HCT116 (cell line): ENCODE results near the gene SSC4D. TPM values are rescaled to one million over a fixed set of nuclear protein-coding genes. Genes with fewer than 3 reads are reported as not detected.
A peak's percentile ranks its signal among the peaks of the same experiment; 100 is the strongest.
"Not testable (repeated sequence)": the region's sequence is repeated elsewhere in the genome, so short reads cannot be mapped to it uniquely, and the experiment has no call there.

ENCODE experiments used
- ATAC-seq: fragments of 200-7000 bp; cut with Tn5 transposase; 2 replicates; pipeline ENCODE4 v1.9.1; 2020; ENCODE audit warnings: mild to moderate bottlenecking, moderate library complexity
- BruUV-seq: library from RNA; stranded (reverse); fragments of 400-500 nt; replicated peaks from 2 replicates; lab custom pipeline; 2021; lab: Mats Ljungman, UMichigan
- CTCF ChIA-PET: fragments of 300-600 bp; sonication (Branson Sonifier 250); formaldehyde crosslinking; loops from one replicate; lab custom pipeline; 2021; ENCODE audit warnings: antibody characterized with exemption; lab: Charles Lee
- POLR2A ChIA-PET: fragments of 300-600, 350-600 bp; sonication (Branson Sonifier 250); formaldehyde crosslinking; loops from one replicate; lab custom pipeline; 2021; ENCODE audit warnings: antibody characterized with exemption; lab: Charles Lee
- RAD21 ChIA-PET, 2 experiments: fragments of 300-600 bp; sonication (Branson Sonifier 250); formaldehyde crosslinking; loops; one replicate each; lab custom pipeline; 2023; ENCODE audit warnings: low total read pairs in 2 of 2; ENCODE audit not compliant: uncharacterized antibody in 2 of 2, unreplicated experiment in 2 of 2, low non-redundant PET in 1 of 2; lab: Charles Lee
- DNase-seq: peaks from one replicate; pipeline ENCODE4 v3.0.0-alpha.2; 2010; ENCODE audit warnings: low read depth, low spot score
- H2AFZ ChIP-seq: fragments of 200-600 bp; shearing (Covaris generic), sonication (generic); 2 replicates; pipeline ENCODE4 v1.6.1; 2017; ENCODE audit warnings: low read depth, mixed run types, mixed read lengths, antibody characterized with exemption, low read length; ENCODE audit not compliant: poor library complexity, severe bottlenecking
- H3K27ac ChIP-seq: 2 replicates; pipeline ENCODE4 v1.5.1; 2012; ENCODE audit warnings: low read depth, low read length
- H3K27me3 ChIP-seq: fragments of 200-600 bp; sonication (generic); 2 replicates; pipeline ENCODE4 v1.6.1; 2016; ENCODE audit warnings: mixed run types, low read length, mixed read lengths; ENCODE audit not compliant: insufficient read depth
- H3K36me3 ChIP-seq, 2 experiments: fragments of 200-500 bp in 1 of 2; fragments of 200-600 bp in 1 of 2; sonication (Bioruptor generic) in 1 of 2; sonication (generic) in 1 of 2; 2 replicates each; pipeline versions ENCODE4 v1.5.1 to v1.6.1; 2014 to 2016; ENCODE audit warnings: low read length in 2 of 2, inconsistent platforms in 1 of 2, mixed read lengths in 1 of 2, mixed run types in 1 of 2; ENCODE audit not compliant: insufficient read depth in 2 of 2, control insufficient read depth in 1 of 2
- H3K4me1 ChIP-seq, 2 experiments: fragments of 200-600 bp in 1 of 2; sonication (generic) in 1 of 2; 2 replicates each; pipeline versions ENCODE4 v1.5.1 to v1.6.1; 2012 to 2017; ENCODE audit warnings: low read length in 2 of 2, inconsistent platforms in 1 of 2, mild to moderate bottlenecking in 1 of 2, mixed read lengths in 1 of 2, mixed run types in 1 of 2, moderate library complexity in 1 of 2; ENCODE audit not compliant: insufficient read depth in 2 of 2, control insufficient read depth in 1 of 2
- H3K4me2 ChIP-seq: fragments of 200-600 bp; sonication (generic); 2 replicates; pipeline ENCODE4 v1.6.1; 2017; ENCODE audit warnings: mixed run types, low read length, mixed read lengths
- H3K4me3 ChIP-seq, 2 experiments: fragments of 200-600 bp in 1 of 2; sonication (generic) in 1 of 2; replicated peaks in 1 of 2; 2 replicates each; pipeline ENCODE4 v1.5.1; 2011 to 2016; ENCODE audit warnings: low read length in 2 of 2, control low read depth in 1 of 2, low read depth in 1 of 2, mild to moderate bottlenecking in 1 of 2, mixed read lengths in 1 of 2, mixed run types in 1 of 2
- H3K79me2 ChIP-seq: fragments of 200-600 bp; sonication (generic); 2 replicates; pipeline ENCODE4 v1.6.1; 2017; ENCODE audit warnings: mild to moderate bottlenecking, mixed run types, low read length, moderate library complexity, mixed read lengths; ENCODE audit not compliant: insufficient read depth
- H3K9ac ChIP-seq: fragments of 200-600 bp; sonication (generic); 2 replicates; pipeline ENCODE4 v1.6.1; 2016; ENCODE audit warnings: low read length, mixed read lengths
- H3K9me2 ChIP-seq: fragments of 200-600 bp; sonication (generic), shearing (Covaris generic); 2 replicates; pipeline ENCODE4 v1.6.1; 2017; ENCODE audit warnings: mixed run types, mild to moderate bottlenecking, moderate library complexity; ENCODE audit not compliant: insufficient read depth
- H3K9me3 ChIP-seq, 2 experiments: fragments of 200-500 bp in 1 of 2; fragments of 200-600 bp in 1 of 2; sonication (Bioruptor generic) in 1 of 2; sonication (generic) in 1 of 2; 2 replicates each; pipeline ENCODE4 v1.6.1; 2014 to 2017; ENCODE audit warnings: low read length in 2 of 2, mixed read lengths in 2 of 2, inconsistent platforms in 1 of 2, low read depth in 1 of 2, mild to moderate bottlenecking in 1 of 2, mixed run types in 1 of 2, moderate library complexity in 1 of 2; ENCODE audit not compliant: control insufficient read depth in 1 of 2, insufficient read depth in 1 of 2
- H4K20me1 ChIP-seq: fragments of 200-600 bp; sonication (generic), shearing (Covaris generic); 2 replicates; pipeline ENCODE4 v1.6.1; 2017; ENCODE audit warnings: mixed run types, mild to moderate bottlenecking, moderate library complexity; ENCODE audit not compliant: insufficient read depth
- ATF3 ChIP-seq: IDR thresholded peaks from 2 replicates; pipeline ENCODE4 v1.6.1; 2012
- ELF1 ChIP-seq: IDR thresholded peaks from 2 replicates; pipeline ENCODE4 v1.6.1; 2012; ENCODE audit warnings: low read depth, borderline replicate concordance
- EZH2phosphoT487 ChIP-seq: fragments of 200-600 bp; IDR thresholded peaks from 2 replicates; pipeline ENCODE4 v1.6.1; 2018; ENCODE audit warnings: antibody characterized with exemption, borderline replicate concordance
- FOSL1 ChIP-seq: IDR thresholded peaks from 2 replicates; pipeline ENCODE4 v1.6.1; 2012; ENCODE audit warnings: low read depth
- JUND ChIP-seq: IDR thresholded peaks from 2 replicates; pipeline ENCODE4 v1.6.1; 2012
- MAX ChIP-seq: IDR thresholded peaks from 2 replicates; pipeline ENCODE4 v1.6.1; 2012
- POLR2A ChIP-seq: IDR thresholded peaks from 2 replicates; pipeline ENCODE4 v1.7.0; 2011; ENCODE audit warnings: borderline replicate concordance; ENCODE audit not compliant: insufficient read depth, insufficient read length; ENCODE audit errors: extremely low read depth
- SP1 ChIP-seq: IDR thresholded peaks from 2 replicates; pipeline ENCODE4 v1.6.1; 2012; ENCODE audit warnings: low read depth
- SRF ChIP-seq: IDR thresholded peaks from 2 replicates; pipeline ENCODE4 v1.6.1; 2012; ENCODE audit warnings: low read depth
- ZFX ChIP-seq: fragments of 450-650 bp; IDR thresholded peaks from 2 replicates; pipeline ENCODE4 v1.6.1; 2017
- ZNF274 ChIP-seq: fragments of 200-500 bp; sonication (Bioruptor generic); IDR thresholded peaks from 2 replicates; pipeline ENCODE4 v1.6.1; 2014; ENCODE audit warnings: mild to moderate bottlenecking, low read depth, low read length, inconsistent platforms
- intact Hi-C: fragments of 100-400 bp; cut with micrococcal nuclease; formaldehyde crosslinking; loops from 2 replicates; pipeline ENCODE4 v1.10.0; 2022
- total RNA-seq: library from RNA; stranded (reverse); gene quantifications from one replicate; pipeline ENCODE4 v1.2.1, GENCODE V29; 2021; ENCODE audit not compliant: unreplicated experiment
- TF ChIP-seq, protein P1 (sequence below): IDR thresholded peaks from 2 replicates; pipeline ENCODE4 v1.6.1; 2011; ENCODE audit warnings: mild to moderate bottlenecking, low read length, moderate library complexity; ENCODE audit not compliant: insufficient replicate concordance; ENCODE audit errors: extremely low read depth

The SSC4D gene
- total RNA-seq, 1 experiment from 2014 or later = 1.1 TPM

GRCh38 chr7:76364198-76364584, 45.3 kb downstream of the SSC4D start:
- no peaks in the 10 kb centered on the region for H3K36me3 ChIP-seq
- no peaks in the 10 kb centered on the region for H3K79me2 ChIP-seq
- DNase-seq (no peak), ATAC-seq (no peak)
- peak overlapping the region; percentile 63 for H3K27ac ChIP-seq
- intact Hi-C loops = no loop called here
- peak overlapping the region in 1 of 2 experiments; percentile 44; a peak in 2 of 4 replicates for H3K4me3 ChIP-seq
- H3K4me2 ChIP-seq = peak overlapping the region; percentile 77
- POLR2A ChIA-PET = interaction anchor here (0.6 to 1.6 kb wide), 5 partner anchors 10 to 38 kb away, joined by 3 to 4 read pairs (median 3); no protein-coding TSS in a partner anchor
- peak overlapping the region; percentile 100 for H2AFZ ChIP-seq
- TF ChIP-seq ELF1 (no peak), ATF3 (no peak), ZNF274 (no peak), EZH2phosphoT487 (no peak), FOSL1 (no peak), SP1 (no peak), POLR2A (no peak), SRF (no peak), ZFX (no peak), JUND (no peak), MAX (no peak)
- TF ChIP-seq, protein P1, sequence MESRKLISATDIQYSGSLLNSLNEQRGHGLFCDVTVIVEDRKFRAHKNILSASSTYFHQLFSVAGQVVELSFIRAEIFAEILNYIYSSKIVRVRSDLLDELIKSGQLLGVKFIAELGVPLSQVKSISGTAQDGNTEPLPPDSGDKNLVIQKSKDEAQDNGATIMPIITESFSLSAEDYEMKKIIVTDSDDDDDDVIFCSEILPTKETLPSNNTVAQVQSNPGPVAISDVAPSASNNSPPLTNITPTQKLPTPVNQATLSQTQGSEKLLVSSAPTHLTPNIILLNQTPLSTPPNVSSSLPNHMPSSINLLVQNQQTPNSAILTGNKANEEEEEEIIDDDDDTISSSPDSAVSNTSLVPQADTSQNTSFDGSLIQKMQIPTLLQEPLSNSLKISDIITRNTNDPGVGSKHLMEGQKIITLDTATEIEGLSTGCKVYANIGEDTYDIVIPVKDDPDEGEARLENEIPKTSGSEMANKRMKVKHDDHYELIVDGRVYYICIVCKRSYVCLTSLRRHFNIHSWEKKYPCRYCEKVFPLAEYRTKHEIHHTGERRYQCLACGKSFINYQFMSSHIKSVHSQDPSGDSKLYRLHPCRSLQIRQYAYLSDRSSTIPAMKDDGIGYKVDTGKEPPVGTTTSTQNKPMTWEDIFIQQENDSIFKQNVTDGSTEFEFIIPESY = no peak
- no TSS peak for BruUV-seq
- CTCF ChIA-PET = no interaction called here
- RAD21 ChIA-PET = no interaction called here
- H3K9me2 ChIP-seq = no peaks in the 10 kb centered on the region
- no peaks in the 10 kb centered on the region for H3K27me3 ChIP-seq
- H3K4me1 ChIP-seq = peaks cover 40 to 59% of the 10 kb centered on the region in 2 experiments
- H3K9ac ChIP-seq = peak overlapping the region; percentile 61
- no peaks in the 10 kb centered on the region for H3K9me3 ChIP-seq
- H4K20me1 ChIP-seq = no peaks in the 10 kb centered on the region

DNA sequence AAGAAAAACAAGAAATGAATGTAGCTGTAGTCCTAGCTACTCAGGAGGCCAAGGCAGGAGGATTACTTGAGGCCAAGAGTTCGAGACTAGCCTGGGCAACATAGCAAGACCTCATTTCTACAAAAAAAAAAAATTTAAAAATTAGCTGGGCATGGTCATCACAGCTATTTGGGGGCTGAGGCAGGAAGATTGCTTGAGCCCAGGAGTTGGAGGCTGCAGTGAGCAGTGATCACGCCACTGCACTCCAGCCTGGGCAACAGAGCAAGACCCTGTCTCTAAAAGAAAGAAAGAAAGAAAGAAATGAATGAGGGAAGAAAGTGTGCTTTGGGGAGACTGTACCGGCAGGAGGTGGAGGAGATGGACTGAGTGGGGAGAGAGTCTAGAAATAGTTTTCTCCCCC, 45.7 kb downstream of the SSC4D start:
- BruUV-seq, H3K36me3 ChIP-seq, H3K27me3 ChIP-seq, RAD21 ChIA-PET, H3K79me2 ChIP-seq, POLR2A ChIA-PET, intact Hi-C loops, DNase-seq, H3K9me2 ChIP-seq, H3K4me3 ChIP-seq, ATAC-seq, H3K9me3 ChIP-seq, H4K20me1 ChIP-seq, CTCF ChIA-PET: not testable (repeated sequence)
- H2AFZ ChIP-seq = peak overlapping the region; percentile 56
- H3K27ac ChIP-seq = peak overlapping the region; percentile 63
- peak overlapping the region; percentile 77 for H3K4me2 ChIP-seq
- peak overlapping the region; percentile 61 for H3K9ac ChIP-seq
- peaks cover 36 to 55% of the 10 kb centered on the region in 2 experiments for H3K4me1 ChIP-seq
